HG02852 (cell line): ENCODE results near the gene HIRIP3.
"Not testable (repeated sequence)": the region's sequence is repeated elsewhere in the genome, so short reads cannot be mapped to it uniquely, and the experiment has no call there.

Experiments used
- ATAC-seq: cut with Tn5 transposase; IDR thresholded peaks from one replicate; pipeline ENCODE4 v1.9.1; 2021; ENCODE audit warnings: mild to moderate bottlenecking, moderate library complexity; ENCODE audit not compliant: unreplicated experiment

The HIRIP3 gene

GRCh38 chr16:30017277-30017656, 21.9 kb upstream of the HIRIP3 start:
- ATAC-seq = no peak

- no peak for ATAC-seq
These were observed 21.3 kb upstream of the HIRIP3 start for GRCh38 chr16:30016555-30017276.

GRCh38 chr16:30015450-30015849, 20.0 kb upstream of the HIRIP3 start:
- ATAC-seq = not testable (repeated sequence)

GRCh38 chr16:30012598-30012997, 17.2 kb upstream of the HIRIP3 start:
- not testable (repeated sequence) for ATAC-seq

GRCh38 chr16:30011714-30012504, 16.5 kb upstream of the HIRIP3 start:
- no peak for ATAC-seq

GRCh38 chr16:30010844-30011713, 15.7 kb upstream of the HIRIP3 start, which contains the start of gene DOC2A:
Gene DOC2A (minus strand): TSS chr16:30011027. CDS start chr16:30010222, 805 bp downstream.
- ATAC-seq = no peak

- no peak for ATAC-seq
These were observed 14.8 kb upstream of the HIRIP3 start for GRCh38 chr16:30009990-30010843.

GRCh38 chr16:30009085-30009862, 13.9 kb upstream of the HIRIP3 start:
- no peak for ATAC-seq

GRCh38 chr16:30007378-30007895, 12.0 kb upstream of the HIRIP3 start:
- no peak for ATAC-seq

GRCh38 chr16:30006659-30007377, 11.4 kb upstream of the HIRIP3 start:
- no peak for ATAC-seq

- no peak for ATAC-seq
These were observed 10.7 kb upstream of the HIRIP3 start for GRCh38 chr16:30006095-30006473.

GRCh38 chr16:30005341-30006094, 10.1 kb upstream of the HIRIP3 start:
- ATAC-seq = no peak

GRCh38 chr16:30004811-30005242, 9.4 kb upstream of the HIRIP3 start:
- ATAC-seq = no peak

- ATAC-seq = no peak
These were observed 9.0 kb upstream of the HIRIP3 start for GRCh38 chr16:30004424-30004776.

GRCh38 chr16:30003670-30004423, 8.4 kb upstream of the HIRIP3 start:
- no peak for ATAC-seq

GRCh38 chr16:30002614-30003346, 7.4 kb upstream of the HIRIP3 start:
- ATAC-seq = no peak
